NCI-H2196 treated with DMSO at 0.1 percent for 48 hours (cell line): Measurements from ENCODE around the gene RAB43.

ENCODE experiments used
- DNase-seq: peaks from one replicate; lab custom pipeline; 2025; ENCODE audit not compliant: unreplicated experiment; lab: John Stamatoyannopoulos, UW

The RAB43 gene

DNA sequence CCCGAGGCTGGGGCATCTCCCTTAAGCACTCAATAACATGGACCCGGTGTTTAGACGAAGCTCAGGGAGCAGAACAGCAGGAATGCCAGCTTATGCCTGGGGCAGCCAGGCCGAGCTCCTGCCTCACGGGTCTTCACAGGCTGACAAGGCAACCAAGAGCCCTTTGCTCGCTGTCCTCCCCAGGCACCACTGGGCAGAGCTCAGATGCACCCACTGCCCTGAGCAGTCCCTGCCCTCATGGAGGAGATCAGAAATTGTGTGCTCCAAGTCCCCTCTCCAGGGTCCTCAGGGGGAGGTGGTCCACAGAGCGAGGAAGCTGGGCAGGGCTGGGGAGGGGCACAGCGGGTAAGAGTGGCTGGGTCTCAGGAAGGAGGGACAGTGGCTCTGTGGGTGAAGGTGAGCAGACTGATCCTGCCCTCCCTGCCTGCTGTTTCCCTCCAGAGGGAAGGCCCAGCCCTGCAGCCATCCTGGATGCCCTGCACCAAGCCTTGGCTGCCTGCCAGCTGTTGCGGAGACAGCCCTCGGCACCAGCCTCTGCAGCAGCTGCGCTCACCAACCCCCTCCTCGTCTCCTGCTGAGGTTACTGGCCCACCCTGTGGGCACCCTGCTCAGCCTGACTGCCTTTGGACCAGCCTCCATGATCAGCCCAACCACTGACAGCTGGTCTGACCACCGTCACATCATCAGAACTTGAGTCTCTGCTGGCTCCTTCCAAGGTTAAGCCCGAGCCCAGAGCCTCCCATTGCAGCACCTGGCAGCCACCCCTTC is 82.1 kb downstream of the RAB43 start:
- DNase-seq = peak; percentile 81

DNA sequence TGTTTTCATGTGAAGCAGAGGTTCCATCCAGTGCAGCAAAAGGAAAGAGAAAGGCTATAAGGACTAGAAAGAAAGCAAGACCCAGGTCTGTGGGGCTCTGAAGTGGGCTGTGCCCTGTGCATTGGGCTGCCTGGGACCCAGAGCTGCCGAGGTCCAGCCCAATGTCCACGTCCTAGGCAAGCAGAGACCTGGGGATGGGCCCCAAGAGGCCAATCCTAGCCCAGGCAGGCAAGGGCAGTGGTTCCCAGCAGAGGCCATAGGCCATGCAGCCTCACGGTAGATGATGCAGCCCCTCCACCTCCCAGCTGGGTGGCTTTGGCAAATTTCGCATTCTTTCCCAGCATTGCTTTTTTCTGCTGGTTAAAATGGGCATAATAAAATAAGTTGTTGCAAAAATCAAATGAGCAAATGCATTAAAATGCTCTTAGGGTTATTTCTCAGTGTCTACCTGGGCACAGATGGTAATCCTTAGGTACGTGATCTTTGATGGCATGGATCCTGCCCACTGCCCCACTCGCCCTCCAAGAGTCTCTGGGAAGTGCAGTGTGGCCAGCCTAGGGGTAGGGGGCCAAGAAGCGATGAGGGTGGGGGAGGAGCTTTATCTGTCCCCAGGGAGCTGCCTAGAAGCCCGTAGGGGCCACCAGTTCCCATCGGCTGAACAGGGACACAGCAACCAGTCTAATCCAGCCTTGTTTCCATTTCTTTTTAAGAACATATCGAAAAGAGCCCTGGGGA is 83.3 kb downstream of the RAB43 start:
- DNase-seq = no peak
